ENCODE results near the gene NELFE.
"Not testable (repeated sequence)": the region's sequence is repeated elsewhere in the genome, so short reads cannot be mapped to it uniquely, and the experiment has no call there.

GRCh38 chr6:31976065-31976464 lies 17.3 kb upstream of the NELFE start:
- not testable (repeated sequence) for TF ChIP-seq CTCF (IDR thresholded peaks at IDR 0.05 in 2 of 3, conservative IDR thresholded peaks at IDR 0.05 in 1 of 3; ENCODE audit: borderline replicate concordance in 1 of 3, insufficient read depth in 1 of 3, low read depth in 2 of 3, low read length in 2 of 3); EGR1 (IDR thresholded peaks at IDR 0.05; ENCODE audit: low read depth); POLR2A (IDR thresholded peaks at IDR 0.05; ENCODE audit: borderline replicate concordance, extremely low read depth, insufficient read depth, insufficient read length); POLR2AphosphoS5 (IDR thresholded peaks at IDR 0.05; ENCODE audit: low read depth, low read length); SIN3A (IDR thresholded peaks at IDR 0.05; ENCODE audit: low read depth); SP1 (IDR thresholded peaks at IDR 0.05; ENCODE audit: low read depth); YY1 (IDR thresholded peaks at IDR 0.05; ENCODE audit: extremely low read depth, insufficient replicate concordance, low read depth, low read length); RAD21 (IDR thresholded peaks at IDR 0.05; ENCODE audit: low read depth); FOSL1 (IDR thresholded peaks at IDR 0.05; ENCODE audit: low read depth); EZH2 (IDR thresholded peaks at IDR 0.05)
